Fibroblast of skin of abdomen (primary cell): ENCODE results near the gene PHC3.

ENCODE experiments used
- DNase-seq: peaks from one replicate; pipeline ENCODE4 v3.0.0-alpha.2; 2013

The PHC3 gene

GRCh38 chr3:170189398-170190256, 8.1 kb upstream of the PHC3 start:
- no peak for DNase-seq

GRCh38 chr3:170180079-170180907, 1.2 kb downstream of the PHC3 start:
- no peak for DNase-seq

- no peak for DNase-seq
Measured at GRCh38 chr3:170179432-170179831, 2.1 kb downstream of the PHC3 start.

GRCh38 chr3:170178651-170179050, 2.9 kb downstream of the PHC3 start:
- DNase-seq = no peak

- no peak for DNase-seq
Measured at GRCh38 chr3:170171563-170171962, 10.0 kb downstream of the PHC3 start.

GRCh38 chr3:170164717-170165116, 16.8 kb downstream of the PHC3 start:
- no peak for DNase-seq

GRCh38 chr3:170163956-170164645, 17.4 kb downstream of the PHC3 start:
- DNase-seq = no peak

- no peak for DNase-seq
Measured at GRCh38 chr3:170162630-170163029, 18.9 kb downstream of the PHC3 start.

- no peak for DNase-seq
Measured at GRCh38 chr3:170162052-170162451, 19.5 kb downstream of the PHC3 start.

GRCh38 chr3:170159933-170160332, 21.6 kb downstream of the PHC3 start:
- no peak for DNase-seq

- no peak for DNase-seq
Measured at GRCh38 chr3:170159459-170159858, 22.1 kb downstream of the PHC3 start.

GRCh38 chr3:170155604-170156003, 25.9 kb downstream of the PHC3 start:
- no peak for DNase-seq

GRCh38 chr3:170154569-170155143, 26.9 kb downstream of the PHC3 start:
- DNase-seq = no peak

GRCh38 chr3:170154084-170154483, 27.4 kb downstream of the PHC3 start:
- DNase-seq = peak; percentile 9

GRCh38 chr3:170151536-170151935, 30.0 kb downstream of the PHC3 start:
- DNase-seq = no peak

GRCh38 chr3:170149016-170149415, 32.5 kb downstream of the PHC3 start:
- no peak for DNase-seq

GRCh38 chr3:170145278-170145677, 36.3 kb downstream of the PHC3 start:
- no peak for DNase-seq

GRCh38 chr3:170144437-170144843, 37.1 kb downstream of the PHC3 start:
- no peak for DNase-seq

GRCh38 chr3:170142373-170142772, 39.2 kb downstream of the PHC3 start:
- DNase-seq = no peak

- peak; percentile 54 for DNase-seq
Measured at GRCh38 chr3:170137986-170138385, 43.5 kb downstream of the PHC3 start.

- DNase-seq = no peak
Measured at GRCh38 chr3:170132335-170132734, 49.2 kb downstream of the PHC3 start.

GRCh38 chr3:170130532-170130931, 51.0 kb downstream of the PHC3 start:
- DNase-seq = no peak

GRCh38 chr3:170128977-170129431, 52.5 kb downstream of the PHC3 start:
- DNase-seq = no peak
